ENCODE data around the gene G6PC2.

G6PC2 gene

GRCh38 chr2:168954256-168954655, 53.2 kb downstream of the G6PC2 start:
- Mint-ChIP-seq H3K9me3 (peaks cover 16% of the 10 kb centered on the region), H3K36me3 (peaks cover 6% of the 10 kb centered on the region), H3K4me3 (no peak overlapping the region), H3K27me3 (peaks cover 7% of the 10 kb centered on the region), H3K27ac (no peak overlapping the region), H3K4me1 (no peaks in the 10 kb centered on the region)

DNA sequence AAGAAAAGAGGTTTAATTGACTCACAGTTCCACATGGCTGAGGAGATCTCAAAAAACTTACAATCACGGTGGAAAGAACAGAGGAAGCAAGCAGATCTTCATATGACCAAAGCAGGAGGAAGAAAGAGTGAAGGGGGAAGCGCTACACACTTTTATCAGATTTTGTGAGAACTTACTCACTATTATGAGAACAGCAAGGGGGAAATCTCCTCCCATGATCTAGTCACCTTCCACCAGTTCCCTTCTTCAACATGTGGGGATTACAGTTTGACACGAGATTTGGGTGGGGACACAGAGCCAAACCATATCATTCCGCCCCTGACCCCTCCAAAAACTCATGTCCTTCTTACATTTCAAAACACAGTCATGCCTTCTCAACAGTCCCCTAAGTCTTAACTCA, 54.2 kb downstream of the G6PC2 start:
- H3K27me3 Mint-ChIP-seq = peaks cover 7% of the 10 kb centered on the region
- peaks cover 16% of the 10 kb centered on the region for H3K9me3 Mint-ChIP-seq
- peaks cover 6% of the 10 kb centered on the region for H3K36me3 Mint-ChIP-seq
- H3K27ac Mint-ChIP-seq = no peak overlapping the region
- H3K4me1 Mint-ChIP-seq = no peaks in the 10 kb centered on the region
- no peak overlapping the region for H3K4me3 Mint-ChIP-seq

DNA sequence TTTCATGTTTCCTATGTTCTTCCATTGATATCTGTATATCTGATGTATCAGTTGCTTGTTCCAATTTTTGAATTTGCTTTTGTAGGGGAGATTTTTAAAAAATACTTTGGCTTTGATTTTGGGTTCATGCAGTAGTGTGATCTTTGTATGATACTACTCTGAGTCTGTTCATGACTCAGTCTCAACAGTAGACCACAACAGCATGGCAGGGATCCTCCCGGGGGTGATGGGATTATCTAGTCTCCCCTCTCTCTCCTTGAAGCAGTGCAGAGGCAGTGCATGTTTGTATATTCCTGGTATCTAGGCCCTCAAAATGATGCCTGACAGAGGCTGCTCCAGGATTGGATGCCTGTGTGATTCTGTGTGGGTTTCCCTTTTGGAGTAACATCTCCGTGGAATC, 55.3 kb downstream of the G6PC2 start:
- Mint-ChIP-seq H3K4me3 (no peak overlapping the region), H3K27ac (no peak overlapping the region), H3K36me3 (peaks cover 6% of the 10 kb centered on the region), H3K27me3 (peaks cover 7% of the 10 kb centered on the region), H3K9me3 (peaks cover 16% of the 10 kb centered on the region), H3K4me1 (no peaks in the 10 kb centered on the region)

Data from activated naive CD4-positive, alpha-beta T cell treated with anti-CD3 and anti-CD28 coated beads, Interleukin-2, amount 50 U/mL, for 24 hours (primary cell).